Measurements from ENCODE around the gene FBXO48. TPM values are rescaled to one million over a fixed set of nuclear protein-coding genes. Genes with fewer than 3 reads are reported as not detected.

Gene FBXO48
- total and polyA plus RNA-seq, 2 of the 8 experiments (the other 6 are each of a cell fraction or from before 2014, with no cell fraction given): 1.1 to 1.5 TPM

GRCh38 chr2:68448671-68449653 is 18.1 kb downstream of the FBXO48 start (continued):
- TF ChIP-seq PHF8 (conservative IDR thresholded peaks at IDR 0.05; ENCODE audit: low read depth, low read length) (no peak), NRF1 (IDR thresholded peaks at IDR 0.05; ENCODE audit: low read depth, low read length) (no peak), SIX5 (IDR thresholded peaks at IDR 0.05; ENCODE audit: low read depth, low read length) (no peak), SRF (IDR thresholded peaks at IDR 0.05; ENCODE audit: low read depth, low read length) (no peak), CTBP2 (IDR thresholded peaks at IDR 0.05; ENCODE audit: borderline replicate concordance, insufficient read depth, insufficient read length, low read length) (no peak)
